Measurements from ENCODE around the gene TMEM220. TPM values are rescaled to one million over a fixed set of nuclear protein-coding genes. Genes with fewer than 3 reads are reported as not detected.
"Not testable (repeated sequence)": the region's sequence is repeated elsewhere in the genome, so short reads cannot be mapped to it uniquely, and the experiment has no call there.

Gene TMEM220
- total RNA-seq, 1 donor from 2014 or later = 0.21 TPM

- Mint-ChIP-seq H3K4me1 (ENCODE audit: low read depth) (peaks cover 30% of the 10 kb centered on the region), H3K36me3 (ENCODE audit: low read depth) (peaks cover 54% of the 10 kb centered on the region), H3K27me3 (ENCODE audit: low read depth) (no peaks in the 10 kb centered on the region), H3K9me3 (no peaks in the 10 kb centered on the region), H3K4me3 (ENCODE audit: low read depth) (no peak overlapping the region), H3K27ac (no peak overlapping the region)
- intact Hi-C loops (cut with micrococcal nuclease) = no loop called here
- DNase-seq (ENCODE audit: low spot score) = no peak
These were observed 24.1 kb downstream of the TMEM220 start for GRCh38 chr17:10705727-10706126.

GRCh38 chr17:10702574-10702973, 27.2 kb downstream of the TMEM220 start:
- Mint-ChIP-seq H3K36me3 (ENCODE audit: low read depth) (peaks cover 36% of the 10 kb centered on the region), H3K27ac (peak overlapping the region; percentile 26), H3K4me1 (ENCODE audit: low read depth) (peaks cover 37% of the 10 kb centered on the region), H3K27me3 (ENCODE audit: low read depth) (no peaks in the 10 kb centered on the region), H3K4me3 (ENCODE audit: low read depth) (no peak overlapping the region), H3K9me3 (no peaks in the 10 kb centered on the region)
- no peak for DNase-seq (ENCODE audit: low spot score)
- intact Hi-C loops (cut with micrococcal nuclease) = no loop called here

GRCh38 chr17:10699856-10700255, 30.0 kb downstream of the TMEM220 start:
- Mint-ChIP-seq H3K36me3 (ENCODE audit: low read depth) (peaks cover 31% of the 10 kb centered on the region), H3K4me1 (ENCODE audit: low read depth) (peaks cover 40% of the 10 kb centered on the region), H3K27ac (peak overlapping the region; percentile 65), H3K27me3 (ENCODE audit: low read depth) (no peaks in the 10 kb centered on the region), H3K4me3 (ENCODE audit: low read depth) (peak overlapping the region; percentile 45), H3K9me3 (no peaks in the 10 kb centered on the region)
- intact Hi-C loops (cut with micrococcal nuclease) = no loop called here
- no peak for DNase-seq (ENCODE audit: low spot score)

GRCh38 chr17:10698096-10698818, 31.6 kb downstream of the TMEM220 start:
- H3K36me3 Mint-ChIP-seq (ENCODE audit: low read depth) = peaks cover 38% of the 10 kb centered on the region
- no peaks in the 10 kb centered on the region for H3K9me3 Mint-ChIP-seq
- intact Hi-C loops (cut with micrococcal nuclease) = no loop called here
- H3K4me3 Mint-ChIP-seq (ENCODE audit: low read depth) = peak overlapping the region; percentile 95
- H3K27me3 Mint-ChIP-seq (ENCODE audit: low read depth) = no peaks in the 10 kb centered on the region
- DNase-seq (ENCODE audit: low spot score) = no peak
- peak overlapping the region; percentile 94 for H3K27ac Mint-ChIP-seq
- H3K4me1 Mint-ChIP-seq (ENCODE audit: low read depth) = peaks cover 46% of the 10 kb centered on the region

- Mint-ChIP-seq H3K9me3 (no peaks in the 10 kb centered on the region), H3K27me3 (ENCODE audit: low read depth) (no peaks in the 10 kb centered on the region), H3K36me3 (ENCODE audit: low read depth) (peaks cover 47% of the 10 kb centered on the region), H3K4me1 (ENCODE audit: low read depth) (peaks cover 47% of the 10 kb centered on the region), H3K4me3 (ENCODE audit: low read depth) (peak within 1 kb of the TSS; percentile 95), H3K27ac (peak within 1 kb of the TSS; percentile 94)
- peak; percentile 88 for DNase-seq (ENCODE audit: low spot score)
- intact Hi-C loops (cut with micrococcal nuclease) = loop anchor here (2.0 kb wide), 1 partner anchor 29 kb away; no protein-coding TSS in a partner anchor
These were observed 32.4 kb downstream of the TMEM220 start, which contains the start of the genes ADPRM and SCO1 for GRCh38 chr17:10697092-10698081. Gene ADPRM (plus strand): TSS chr17:10697594. CDS start chr17:10704927, 7,333 bp downstream. Gene SCO1 (minus strand): TSS chr17:10697533. CDS start chr17:10697507, 26 bp downstream.

- DNase-seq (ENCODE audit: low spot score); H3K27me3 Mint-ChIP-seq (ENCODE audit: low read depth); H3K9me3 Mint-ChIP-seq: not testable (repeated sequence)
- Mint-ChIP-seq H3K4me1 (ENCODE audit: low read depth) (peaks cover 37% of the 10 kb centered on the region), H3K36me3 (ENCODE audit: low read depth) (peaks cover 53% of the 10 kb centered on the region), H3K27ac (peak overlapping the region; percentile 93), H3K4me3 (ENCODE audit: low read depth) (peak overlapping the region; percentile 95)
- intact Hi-C loops (cut with micrococcal nuclease) = loop anchor here (2.0 kb wide), 1 partner anchor 31 kb away; no protein-coding TSS in a partner anchor
These were observed 33.9 kb downstream of the TMEM220 start for GRCh38 chr17:10695875-10696407.

- H3K4me1 Mint-ChIP-seq (ENCODE audit: low read depth) = peaks cover 18% of the 10 kb centered on the region
- H3K27me3 Mint-ChIP-seq (ENCODE audit: low read depth) = no peaks in the 10 kb centered on the region
- intact Hi-C loops (cut with micrococcal nuclease) = no loop called here
- H3K36me3 Mint-ChIP-seq (ENCODE audit: low read depth) = peaks cover 81% of the 10 kb centered on the region
- DNase-seq (ENCODE audit: low spot score) = no peak
- no peak overlapping the region for H3K27ac Mint-ChIP-seq
- H3K4me3 Mint-ChIP-seq (ENCODE audit: low read depth) = no peak overlapping the region
- no peaks in the 10 kb centered on the region for H3K9me3 Mint-ChIP-seq
These were observed 42.3 kb downstream of the TMEM220 start for GRCh38 chr17:10687499-10687898.

GRCh38 chr17:10683853-10684252, 46.0 kb downstream of the TMEM220 start:
- H3K27ac Mint-ChIP-seq = no peak overlapping the region
- intact Hi-C loops (cut with micrococcal nuclease) = loop anchor here (5.0 kb wide), 1 partner anchor 37 kb away; no protein-coding TSS in a partner anchor
- H3K4me1 Mint-ChIP-seq (ENCODE audit: low read depth) = peaks cover 3% of the 10 kb centered on the region
- H3K36me3 Mint-ChIP-seq (ENCODE audit: low read depth) = peaks cover 73% of the 10 kb centered on the region
- no peaks in the 10 kb centered on the region for H3K9me3 Mint-ChIP-seq
- DNase-seq (ENCODE audit: low spot score) = no peak
- H3K27me3 Mint-ChIP-seq (ENCODE audit: low read depth) = no peaks in the 10 kb centered on the region
- H3K4me3 Mint-ChIP-seq (ENCODE audit: low read depth) = no peak overlapping the region

- Mint-ChIP-seq H3K36me3 (ENCODE audit: low read depth) (peaks cover 77% of the 10 kb centered on the region), H3K27ac (no peak overlapping the region), H3K9me3 (no peaks in the 10 kb centered on the region), H3K4me1 (ENCODE audit: low read depth) (no peaks in the 10 kb centered on the region), H3K27me3 (ENCODE audit: low read depth) (no peaks in the 10 kb centered on the region), H3K4me3 (ENCODE audit: low read depth) (no peak overlapping the region)
- DNase-seq (ENCODE audit: low spot score) = no peak
- intact Hi-C loops (cut with micrococcal nuclease) = loop anchor here (5.0 kb wide), 1 partner anchor 35 kb away; no protein-coding TSS in a partner anchor
These were observed 47.9 kb downstream of the TMEM220 start for GRCh38 chr17:10681866-10682446.

- no peak overlapping the region for H3K4me3 Mint-ChIP-seq (ENCODE audit: low read depth)
- no peaks in the 10 kb centered on the region for H3K9me3 Mint-ChIP-seq
- no peak overlapping the region for H3K27ac Mint-ChIP-seq
- no peaks in the 10 kb centered on the region for H3K4me1 Mint-ChIP-seq (ENCODE audit: low read depth)
- intact Hi-C loops (cut with micrococcal nuclease) = no loop called here
- no peaks in the 10 kb centered on the region for H3K27me3 Mint-ChIP-seq (ENCODE audit: low read depth)
- DNase-seq (ENCODE audit: low spot score) = no peak
- peaks cover 41% of the 10 kb centered on the region for H3K36me3 Mint-ChIP-seq (ENCODE audit: low read depth)
These were observed 55.1 kb downstream of the TMEM220 start for GRCh38 chr17:10674704-10675103.

GRCh38 chr17:10673312-10673711, 56.5 kb downstream of the TMEM220 start:
- peaks cover 31% of the 10 kb centered on the region for H3K36me3 Mint-ChIP-seq (ENCODE audit: low read depth)
- intact Hi-C loops (cut with micrococcal nuclease) = no loop called here
- H3K27me3 Mint-ChIP-seq (ENCODE audit: low read depth) = no peaks in the 10 kb centered on the region
- no peaks in the 10 kb centered on the region for H3K4me1 Mint-ChIP-seq (ENCODE audit: low read depth)
- DNase-seq (ENCODE audit: low spot score) = no peak
- H3K27ac Mint-ChIP-seq = no peak overlapping the region
- H3K4me3 Mint-ChIP-seq (ENCODE audit: low read depth) = no peak overlapping the region
- no peaks in the 10 kb centered on the region for H3K9me3 Mint-ChIP-seq

- no peaks in the 10 kb centered on the region for H3K9me3 Mint-ChIP-seq
- peaks cover 3% of the 10 kb centered on the region for H3K36me3 Mint-ChIP-seq (ENCODE audit: low read depth)
- H3K27me3 Mint-ChIP-seq (ENCODE audit: low read depth) = no peaks in the 10 kb centered on the region
- H3K4me1 Mint-ChIP-seq (ENCODE audit: low read depth) = no peaks in the 10 kb centered on the region
- intact Hi-C loops (cut with micrococcal nuclease) = no loop called here
- H3K4me3 Mint-ChIP-seq (ENCODE audit: low read depth) = no peak overlapping the region
- no peak overlapping the region for H3K27ac Mint-ChIP-seq
- DNase-seq (ENCODE audit: low spot score) = no peak
These were observed 61.0 kb downstream of the TMEM220 start for GRCh38 chr17:10668775-10669174.
